SK-N-SH treated with all-trans-retinoic acid at 6 μM for 48 hours (cell line): ENCODE data around the gene GJB5.

ENCODE experiments used
- CSDC2 ChIP-seq: fragments of 250-450 bp; sonication (Bioruptor Pico); IDR thresholded peaks from 2 replicates; pipeline ENCODE4 v1.5.0; 2020; ENCODE audit warnings: mild to moderate bottlenecking, moderate library complexity
- SNAI2 ChIP-seq: fragments of 250-450 bp; sonication (Bioruptor Pico); IDR thresholded peaks from 2 replicates; pipeline ENCODE4 v1.5.0; 2020; ENCODE audit warnings: mild to moderate bottlenecking, moderate library complexity
- TCF4 ChIP-seq: fragments of 250-450 bp; sonication (Bioruptor Pico); IDR thresholded peaks from 2 replicates; pipeline ENCODE4 v1.8.0; 2021; ENCODE audit warnings: mild to moderate bottlenecking, moderate library complexity, borderline replicate concordance
- TOX ChIP-seq: fragments of 250-450 bp; sonication (Bioruptor Pico); IDR thresholded peaks from 2 replicates; pipeline ENCODE4 v1.8.0; 2021; ENCODE audit warnings: mild to moderate bottlenecking, moderate library complexity, borderline replicate concordance
- ZFP3 ChIP-seq: fragments of 250-450 bp; sonication (Bioruptor Pico); IDR thresholded peaks from 2 replicates; pipeline ENCODE4 v1.5.0; 2020; ENCODE audit warnings: mild to moderate bottlenecking, moderate library complexity
- ZFP30 ChIP-seq: fragments of 450-650 bp; formaldehyde crosslinking; IDR thresholded peaks from 2 replicates; pipeline ENCODE4 v1.5.0; 2022; ENCODE audit warnings: mild to moderate bottlenecking, moderate library complexity
- ZNF8 ChIP-seq: fragments of 450-650 bp; formaldehyde crosslinking; IDR thresholded peaks from 2 replicates; pipeline ENCODE4 v1.5.0; 2020; ENCODE audit warnings: mild to moderate bottlenecking, moderate library complexity
- TF ChIP-seq, protein P1 (sequence below): fragments of 250-450 bp; sonication (Bioruptor Pico); IDR thresholded peaks from 2 replicates; pipeline ENCODE4 v1.5.1; 2021; ENCODE audit warnings: mild to moderate bottlenecking, moderate library complexity
- TF ChIP-seq, protein P2 (sequence below): fragments of 250-450 bp; sonication (Bioruptor Pico); IDR thresholded peaks from 2 replicates; pipeline ENCODE4 v1.8.0; 2021; ENCODE audit warnings: low read depth, mild to moderate bottlenecking, moderate library complexity, borderline replicate concordance

DNA sequence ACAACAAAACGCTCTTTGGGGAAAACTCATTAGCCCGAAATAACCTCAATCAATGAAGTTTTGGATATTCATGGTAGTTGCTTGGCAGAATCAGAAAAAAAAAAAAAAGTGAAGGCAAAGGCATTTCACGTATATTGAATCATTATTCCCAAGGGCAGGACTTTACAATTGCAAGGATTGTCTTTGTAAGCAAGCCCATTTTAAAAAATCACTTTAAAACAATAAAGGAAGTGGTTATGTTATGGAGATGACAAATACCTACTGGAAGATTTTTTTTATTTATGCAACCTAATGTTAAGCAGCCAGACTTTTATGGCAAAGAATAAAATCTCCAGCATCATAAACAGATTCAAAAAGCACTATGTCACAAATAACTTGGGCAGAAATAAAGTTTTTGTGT is 14.0 kb downstream of the GJB5 start:
- TF ChIP-seq SNAI2 (CRISPR knock-in tag): no peak
- TF ChIP-seq, protein P1, sequence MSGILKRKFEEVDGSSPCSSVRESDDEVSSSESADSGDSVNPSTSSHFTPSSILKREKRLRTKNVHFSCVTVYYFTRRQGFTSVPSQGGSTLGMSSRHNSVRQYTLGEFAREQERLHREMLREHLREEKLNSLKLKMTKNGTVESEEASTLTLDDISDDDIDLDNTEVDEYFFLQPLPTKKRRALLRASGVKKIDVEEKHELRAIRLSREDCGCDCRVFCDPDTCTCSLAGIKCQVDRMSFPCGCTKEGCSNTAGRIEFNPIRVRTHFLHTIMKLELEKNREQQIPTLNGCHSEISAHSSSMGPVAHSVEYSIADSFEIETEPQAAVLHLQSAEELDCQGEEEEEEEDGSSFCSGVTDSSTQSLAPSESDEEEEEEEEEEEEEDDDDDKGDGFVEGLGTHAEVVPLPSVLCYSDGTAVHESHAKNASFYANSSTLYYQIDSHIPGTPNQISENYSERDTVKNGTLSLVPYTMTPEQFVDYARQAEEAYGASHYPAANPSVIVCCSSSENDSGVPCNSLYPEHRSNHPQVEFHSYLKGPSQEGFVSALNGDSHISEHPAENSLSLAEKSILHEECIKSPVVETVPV (CRISPR knock-in tag): no peak
- no peak for TF ChIP-seq TCF4 (CRISPR knock-in tag)
- no peak for TF ChIP-seq TOX (CRISPR knock-in tag)
- TF ChIP-seq ZFP3 (CRISPR knock-in tag): no peak
- TF ChIP-seq ZNF8 (CRISPR knock-in tag): no peak
- TF ChIP-seq ZFP30: no peak
- no peak for TF ChIP-seq CSDC2 (CRISPR knock-in tag)
- TF ChIP-seq, protein P2, sequence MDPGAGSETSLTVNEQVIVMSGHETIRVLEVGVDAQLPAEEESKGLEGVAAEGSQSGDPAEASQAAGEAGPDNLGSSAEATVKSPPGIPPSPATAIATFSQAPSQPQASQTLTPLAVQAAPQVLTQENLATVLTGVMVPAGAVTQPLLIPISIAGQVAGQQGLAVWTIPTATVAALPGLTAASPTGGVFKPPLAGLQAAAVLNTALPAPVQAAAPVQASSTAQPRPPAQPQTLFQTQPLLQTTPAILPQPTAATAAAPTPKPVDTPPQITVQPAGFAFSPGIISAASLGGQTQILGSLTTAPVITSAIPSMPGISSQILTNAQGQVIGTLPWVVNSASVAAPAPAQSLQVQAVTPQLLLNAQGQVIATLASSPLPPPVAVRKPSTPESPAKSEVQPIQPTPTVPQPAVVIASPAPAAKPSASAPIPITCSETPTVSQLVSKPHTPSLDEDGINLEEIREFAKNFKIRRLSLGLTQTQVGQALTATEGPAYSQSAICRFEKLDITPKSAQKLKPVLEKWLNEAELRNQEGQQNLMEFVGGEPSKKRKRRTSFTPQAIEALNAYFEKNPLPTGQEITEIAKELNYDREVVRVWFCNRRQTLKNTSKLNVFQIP: no peak
